ENCODE results near the gene SRGAP1.
"Not testable (repeated sequence)": the region's sequence is repeated elsewhere in the genome, so short reads cannot be mapped to it uniquely, and the experiment has no call there.

Gene SRGAP1

GRCh38 chr12:63841011-63841410, 3.5 kb upstream of the SRGAP1 start:
- no peak for DNase-seq

GRCh38 chr12:63841571-63841970, 2.9 kb upstream of the SRGAP1 start:
- no peak for DNase-seq

- DNase-seq = not testable (repeated sequence)
These were observed 1.8 kb upstream of the SRGAP1 start for GRCh38 chr12:63842750-63843149.

GRCh38 chr12:63843254-63843720, 1.2 kb upstream of the SRGAP1 start:
- no peak for DNase-seq

GRCh38 chr12:63843721-63844390, 644 bp upstream of the SRGAP1 start:
- peak; percentile 69 for DNase-seq

- no peak for DNase-seq
These were observed 1.2 kb downstream of the SRGAP1 start for GRCh38 chr12:63845726-63846125.

GRCh38 chr12:63846238-63846967, 1.9 kb downstream of the SRGAP1 start:
- DNase-seq = no peak

- no peak for DNase-seq
These were observed 4.0 kb downstream of the SRGAP1 start for GRCh38 chr12:63848450-63848849.

GRCh38 chr12:63849106-63849620, 4.7 kb downstream of the SRGAP1 start:
- DNase-seq = no peak

GRCh38 chr12:63849641-63850040, 5.1 kb downstream of the SRGAP1 start:
- DNase-seq = no peak

GRCh38 chr12:63853978-63854377, 9.5 kb downstream of the SRGAP1 start:
- no peak for DNase-seq

GRCh38 chr12:63855299-63855698, 10.8 kb downstream of the SRGAP1 start:
- no peak for DNase-seq

GRCh38 chr12:63857771-63858670, 13.5 kb downstream of the SRGAP1 start:
- no peak for DNase-seq

- not testable (repeated sequence) for DNase-seq
These were observed 15.4 kb downstream of the SRGAP1 start for GRCh38 chr12:63859880-63860279.

GRCh38 chr12:63862187-63862968, 17.9 kb downstream of the SRGAP1 start:
- no peak for DNase-seq

GRCh38 chr12:63862969-63863230, 18.4 kb downstream of the SRGAP1 start:
- no peak for DNase-seq

GRCh38 chr12:63863658-63864453, 19.4 kb downstream of the SRGAP1 start:
- no peak for DNase-seq

- DNase-seq = no peak
These were observed 19.9 kb downstream of the SRGAP1 start for GRCh38 chr12:63864454-63864706.

- no peak for DNase-seq
These were observed 20.9 kb downstream of the SRGAP1 start for GRCh38 chr12:63865448-63865847.

GRCh38 chr12:63867053-63867452, 22.6 kb downstream of the SRGAP1 start:
- no peak for DNase-seq

- no peak for DNase-seq
These were observed 25.2 kb downstream of the SRGAP1 start for GRCh38 chr12:63869656-63870055.

- no peak for DNase-seq
These were observed 26.3 kb downstream of the SRGAP1 start for GRCh38 chr12:63870838-63871237.
